EH (cell line): Measurements from ENCODE around the gene COL17A1.

Experiments used
- DNase-seq: peaks from one replicate; pipeline ENCODE4 v3.0.0-alpha.2; 2015; ENCODE audit warnings: low read depth

COL17A1 gene

DNA sequence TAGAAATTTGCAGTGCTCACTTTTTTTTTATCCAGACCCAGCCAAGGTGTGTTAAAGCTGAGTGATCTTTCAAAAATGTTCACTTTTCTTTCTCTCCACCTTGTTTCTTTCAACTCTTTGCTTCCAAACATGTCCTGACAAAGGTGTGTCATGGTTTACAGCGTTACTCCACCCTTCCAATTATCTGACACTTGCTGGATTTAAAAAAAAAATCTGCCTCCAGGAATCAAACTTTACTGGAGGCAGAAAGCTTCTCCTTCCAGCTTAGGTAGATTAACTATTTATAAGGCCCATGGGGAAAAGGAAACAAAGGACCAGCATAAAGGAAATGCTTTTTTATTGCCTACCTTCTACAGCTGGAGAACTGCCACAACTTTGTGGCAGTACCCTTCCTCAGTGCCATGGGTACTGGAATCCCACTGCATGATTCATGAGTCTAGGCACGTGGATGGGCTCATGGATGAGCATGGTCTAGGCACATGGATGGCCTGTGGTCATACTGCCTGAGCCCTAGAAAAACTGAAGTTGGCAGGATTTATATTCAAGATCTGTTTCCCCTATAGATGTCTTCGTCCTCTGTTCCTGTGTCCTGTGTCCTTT lies at the start of gene COL17A1:
Gene COL17A1, minus strand, starts transcription at position 80 of the 600 bp plus-strand sequence. CDS start 5,207 bp downstream, outside the sequence.
- no peak for DNase-seq

DNA sequence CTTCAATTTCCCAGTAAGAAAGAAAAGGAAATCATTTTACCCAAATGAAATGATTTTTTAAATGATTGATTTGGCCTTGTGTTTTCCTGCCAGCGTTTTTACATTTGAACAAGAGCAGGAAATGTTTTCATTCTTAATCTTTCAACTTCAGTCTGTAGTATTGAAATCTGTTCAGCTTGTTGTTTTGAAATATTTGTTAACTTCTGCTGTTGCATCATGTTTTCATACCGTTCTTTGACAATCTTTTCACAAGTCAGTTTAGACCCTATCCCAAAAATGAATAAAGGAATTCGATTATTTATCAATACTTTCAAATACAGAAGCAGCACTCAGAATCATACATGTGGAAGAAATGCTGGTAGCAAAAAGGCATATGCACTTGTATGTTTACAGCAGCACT lies 44.4 kb upstream of the COL17A1 start:
- no peak for DNase-seq

DNA sequence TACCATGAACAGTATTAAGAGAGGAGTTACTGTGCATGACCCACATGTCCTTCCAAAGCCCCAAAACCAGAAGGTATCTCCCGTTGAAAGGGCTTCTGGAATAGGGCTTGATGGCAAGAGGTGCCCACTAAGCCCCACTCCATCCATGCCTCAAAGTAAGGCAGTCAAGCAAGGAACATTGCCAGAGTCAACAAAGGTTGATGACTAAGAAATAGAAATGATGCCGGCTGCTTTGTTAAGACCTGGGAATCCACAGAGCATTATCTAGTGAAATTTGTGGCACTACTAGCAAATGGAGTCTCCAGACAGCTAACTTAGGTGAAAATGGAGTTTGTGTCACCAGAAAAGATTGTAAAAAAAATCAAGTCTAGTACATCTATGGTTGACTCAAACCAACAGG lies 42.5 kb upstream of the COL17A1 start:
- peak; percentile 35 for DNase-seq

DNA sequence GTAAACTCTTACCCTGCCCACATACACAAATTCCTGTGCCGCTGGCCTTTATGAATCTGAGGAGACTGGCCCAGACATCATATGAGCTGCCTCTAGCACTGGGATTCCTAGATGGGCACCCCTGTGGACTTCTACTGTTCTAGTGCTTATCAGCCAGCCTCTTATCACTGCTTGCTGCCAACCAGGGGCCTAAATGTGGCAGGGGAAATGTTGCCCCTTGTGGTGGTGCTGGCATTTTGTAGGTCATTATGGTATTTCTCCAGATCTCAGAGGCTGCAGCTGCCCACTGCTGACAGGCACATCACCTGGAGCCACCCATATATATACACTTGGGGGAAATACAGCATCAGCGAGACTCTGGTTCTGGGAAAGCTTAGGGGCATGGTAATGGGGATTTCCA lies 41.7 kb upstream of the COL17A1 start:
- DNase-seq, result no peak

DNA sequence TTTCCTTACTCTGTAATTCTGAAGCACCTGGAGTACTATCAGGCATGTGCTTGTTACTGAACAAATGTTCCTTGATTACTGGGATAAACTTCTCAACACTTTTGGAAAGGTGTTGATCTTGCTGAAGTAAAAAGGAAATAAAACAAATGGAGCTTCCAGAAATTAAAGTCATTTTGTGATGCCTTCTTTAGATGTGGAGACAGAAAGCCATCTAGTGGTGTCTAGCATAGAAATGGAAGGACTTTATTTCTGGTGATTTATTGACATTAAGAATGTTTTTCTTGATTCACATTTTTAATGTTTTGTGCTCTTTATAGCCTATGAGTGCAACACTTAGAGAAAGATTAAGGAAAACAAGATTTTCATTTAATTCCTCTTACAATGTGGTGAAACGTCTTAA lies 37.7 kb upstream of the COL17A1 start:
- peak; percentile 36 for DNase-seq

DNA sequence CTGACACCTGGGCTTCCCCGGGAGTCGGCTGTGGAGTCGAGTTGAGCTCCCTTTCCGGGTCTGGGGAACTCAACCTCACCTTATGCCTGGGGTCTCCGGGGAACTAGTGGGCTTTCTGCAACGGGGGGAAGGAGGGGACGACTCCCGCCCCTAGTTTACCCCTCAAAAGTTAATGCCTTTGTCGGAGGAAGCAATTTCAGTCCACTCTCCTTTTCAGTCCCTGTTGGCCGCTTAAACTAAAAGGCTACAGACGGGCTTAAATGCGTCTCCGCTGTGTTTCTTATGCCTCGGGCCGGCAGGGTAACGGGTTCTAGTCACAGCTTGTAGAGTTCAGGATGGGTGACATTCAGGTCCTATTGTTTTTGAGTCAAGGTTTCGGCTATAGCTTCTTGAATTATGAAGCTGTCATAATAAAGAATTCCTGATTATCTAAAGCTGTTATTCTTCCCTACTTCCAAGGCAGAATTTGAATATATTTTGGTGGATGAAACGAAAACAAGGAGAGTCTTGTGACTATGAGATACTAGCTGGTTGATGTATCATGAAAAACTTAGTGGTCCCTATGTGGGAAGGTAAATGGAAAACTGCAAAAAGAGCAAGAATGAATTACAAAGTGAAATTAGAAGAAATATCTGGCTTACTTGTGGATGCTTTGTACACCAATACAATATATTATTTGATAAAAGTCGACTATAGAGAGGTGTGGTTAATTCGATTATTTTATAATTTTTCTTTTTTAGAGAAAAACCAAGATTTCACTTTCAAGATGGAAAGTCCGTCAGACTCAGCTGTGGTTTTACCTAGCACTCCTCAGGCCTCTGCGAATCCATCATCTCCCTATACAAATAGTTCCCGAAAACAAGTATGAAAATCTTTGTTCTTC lies 36.8 kb upstream of the COL17A1 start:
- peak; percentile 26 for DNase-seq

DNA sequence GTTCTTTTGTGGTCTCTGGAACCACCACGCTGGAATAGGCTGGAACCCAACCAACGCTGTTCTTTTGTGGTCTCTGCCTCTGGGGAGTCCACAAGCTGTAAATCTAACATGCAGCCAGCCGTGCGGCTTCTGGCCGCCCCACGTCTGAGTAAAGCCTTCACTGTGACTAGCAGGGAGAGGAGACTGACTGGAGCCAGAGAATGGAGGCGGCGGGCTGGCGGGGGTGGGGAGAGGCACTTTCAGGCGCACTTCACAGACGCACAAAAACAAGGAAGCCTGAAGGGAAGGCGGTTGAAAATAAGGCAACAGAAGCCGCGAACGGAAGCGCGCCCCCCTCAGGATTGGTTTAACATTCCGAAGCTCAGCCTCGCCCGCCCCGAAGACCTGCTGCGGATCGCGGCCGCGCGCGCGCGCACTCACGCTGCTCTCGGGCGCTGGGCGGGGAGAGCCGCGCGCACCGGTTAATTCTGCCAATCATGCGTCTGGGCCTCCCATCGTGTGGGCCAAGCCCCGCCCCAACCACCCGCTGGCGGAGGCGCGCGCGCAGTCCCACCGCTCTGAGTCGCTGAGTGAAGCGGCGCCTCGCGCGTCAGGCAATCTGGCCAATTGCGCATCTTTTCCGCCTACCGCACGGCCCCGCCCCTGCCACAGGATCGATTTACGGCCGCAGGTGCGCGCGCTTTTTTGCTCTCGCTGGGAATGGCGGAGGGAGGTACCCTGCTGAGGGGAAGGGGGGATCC lies 36.0 kb upstream of the COL17A1 start, which contains the start of gene SFR1:
Gene SFR1, plus strand, starts transcription at position 687 of the 740 bp plus-strand sequence. Its CDS starts 13 bp downstream, at position 700.
- DNase-seq, result peak; percentile 98

DNA sequence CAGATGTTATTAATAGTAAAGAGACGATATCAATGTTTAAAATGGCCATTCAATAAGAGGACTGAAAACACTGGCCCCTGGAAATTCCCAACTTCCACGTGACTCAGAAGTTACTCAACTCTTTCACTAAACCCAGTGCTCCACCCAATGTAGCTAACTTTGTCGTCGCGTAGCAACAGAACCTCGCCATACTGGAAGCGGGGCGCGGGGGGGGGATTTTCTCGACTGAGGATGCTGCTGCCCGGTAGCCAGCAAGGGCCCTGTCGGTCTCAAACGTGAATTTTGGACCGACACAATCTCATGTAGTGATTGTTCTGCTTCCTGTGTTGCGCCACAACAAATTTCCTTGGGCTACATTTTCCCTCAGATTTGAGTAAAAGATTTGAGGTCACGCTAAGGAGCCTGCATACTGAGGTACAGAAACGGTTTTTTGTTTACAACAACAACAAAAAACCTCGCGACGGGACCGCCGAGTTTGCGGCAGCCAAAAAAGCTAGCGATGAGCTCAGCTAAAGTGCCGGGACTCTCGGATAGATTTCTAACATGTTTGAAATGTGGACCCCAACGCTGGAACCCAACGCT lies 35.3 kb upstream of the COL17A1 start:
- peak; percentile 95 for DNase-seq

DNA sequence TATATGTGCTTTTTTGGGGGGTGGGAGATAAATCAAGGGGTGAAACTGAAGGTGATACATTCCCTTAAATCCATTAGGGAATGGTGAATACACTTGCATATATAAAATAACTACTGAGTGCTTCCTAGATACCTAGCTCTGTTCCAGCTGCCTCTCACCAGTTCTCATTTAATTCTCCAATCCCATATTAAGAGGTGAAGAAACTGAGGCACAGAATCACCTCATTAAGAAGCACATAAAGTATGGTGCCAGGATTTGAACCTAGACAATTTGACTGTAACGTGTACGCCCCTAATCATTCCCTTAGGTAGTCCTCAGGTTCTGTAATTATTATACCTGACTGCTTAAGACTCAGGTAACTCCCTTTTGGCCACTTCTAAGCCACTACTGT lies 34.8 kb upstream of the COL17A1 start:
- DNase-seq, result no peak

DNA sequence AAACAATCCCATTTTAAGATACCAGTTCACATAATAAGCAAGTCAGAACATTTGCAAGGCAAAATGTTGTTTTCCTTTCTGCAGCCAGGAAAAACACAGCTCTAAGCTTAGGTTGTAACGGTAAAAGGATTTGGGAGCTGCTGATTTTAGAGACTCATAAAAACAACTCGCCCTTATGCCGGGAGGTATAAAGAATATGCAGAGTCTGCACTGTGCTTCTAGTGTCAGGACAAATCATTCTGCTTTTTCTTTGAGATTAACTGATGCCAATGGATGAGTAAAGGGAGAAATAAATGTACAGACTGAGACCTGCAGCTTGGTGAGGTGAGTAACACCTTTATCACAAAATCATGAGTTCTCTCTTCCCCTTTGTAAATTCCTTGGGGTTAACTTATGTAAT lies 34.3 kb upstream of the COL17A1 start:
- no peak for DNase-seq

DNA sequence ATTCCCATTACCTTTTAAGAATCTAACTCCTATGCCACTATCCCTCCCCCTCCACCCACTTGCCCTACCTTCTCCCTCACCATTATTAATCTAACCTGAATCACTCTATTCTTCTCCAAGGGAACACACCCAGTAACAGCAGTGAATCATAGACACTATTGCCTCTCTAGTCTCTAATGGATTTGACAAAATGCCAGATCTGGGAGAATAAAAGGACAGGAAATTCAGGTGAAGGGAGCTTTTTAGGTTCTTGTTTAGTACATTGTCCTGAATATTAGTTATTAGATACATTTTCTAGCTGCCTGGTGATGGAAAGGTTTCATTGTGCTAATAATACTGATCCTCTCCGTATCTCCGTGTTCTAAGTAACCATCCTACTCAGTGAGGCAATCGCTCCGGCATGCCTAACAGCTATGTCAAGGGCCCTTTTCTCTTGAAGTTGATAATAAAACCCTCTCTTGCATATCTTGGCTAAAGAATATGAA lies 32.2 kb upstream of the COL17A1 start:
- DNase-seq, result peak; percentile 27

DNA sequence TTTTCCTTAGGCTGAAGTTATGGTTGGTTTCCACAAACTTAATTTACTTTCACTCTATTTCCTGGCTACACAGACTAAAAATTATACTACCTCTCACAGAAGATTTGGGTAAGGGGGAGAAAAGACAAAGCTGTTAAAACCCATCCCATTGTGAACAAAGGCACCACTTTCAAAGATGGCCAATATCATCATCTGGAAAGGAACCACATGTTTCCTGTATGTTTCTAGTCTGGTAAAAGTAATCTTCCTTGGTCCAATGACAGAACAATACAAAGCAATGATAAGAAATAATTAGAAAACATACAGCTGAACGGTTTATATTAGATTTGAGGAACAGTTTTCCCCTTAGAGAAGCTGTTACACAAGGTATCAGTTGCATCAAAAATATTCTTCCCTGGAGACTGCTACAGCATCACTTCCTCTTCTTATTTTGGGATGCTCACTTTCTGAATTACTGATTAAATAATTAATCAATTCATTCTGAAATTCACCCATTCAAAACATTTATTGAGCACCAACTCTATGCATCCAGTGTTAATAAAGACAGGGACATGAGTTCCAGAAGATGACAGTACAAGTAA lies 27.8 kb upstream of the COL17A1 start:
- no peak for DNase-seq

DNA sequence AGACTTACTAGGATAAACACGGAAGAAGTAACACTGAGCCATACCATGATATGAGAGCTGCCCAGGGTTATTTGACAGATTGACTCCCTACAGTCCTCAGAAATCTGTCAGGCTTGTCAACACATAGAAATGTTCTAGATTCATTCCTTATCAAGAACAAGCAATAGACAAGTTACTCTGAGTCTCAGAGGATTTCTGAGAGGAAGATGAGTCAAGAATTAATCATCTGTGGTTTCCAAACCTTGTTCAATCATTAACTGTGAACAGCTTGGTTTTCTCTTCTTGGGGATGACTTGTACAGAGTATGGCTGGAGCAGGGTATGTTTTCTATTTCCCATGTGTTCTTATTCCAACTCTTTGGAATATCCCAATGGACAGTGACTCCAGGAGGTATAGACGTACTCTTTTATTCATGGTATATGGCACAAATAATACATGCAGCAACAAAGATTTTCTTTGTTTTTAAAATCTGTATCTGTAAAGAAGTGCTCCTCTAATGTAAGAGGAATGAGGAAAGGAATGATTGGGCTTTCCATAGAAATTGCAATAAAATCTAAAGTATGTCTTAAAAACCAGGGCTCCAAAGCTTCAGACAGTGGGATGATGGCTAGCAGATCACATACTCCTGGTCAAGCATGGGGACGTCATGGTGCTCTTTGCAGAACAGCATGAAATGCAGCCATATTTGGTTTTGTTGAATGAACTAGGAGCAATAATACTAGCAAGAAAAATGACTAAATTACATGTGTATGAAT lies 24.4 kb upstream of the COL17A1 start:
- DNase-seq, result peak; percentile 92

DNA sequence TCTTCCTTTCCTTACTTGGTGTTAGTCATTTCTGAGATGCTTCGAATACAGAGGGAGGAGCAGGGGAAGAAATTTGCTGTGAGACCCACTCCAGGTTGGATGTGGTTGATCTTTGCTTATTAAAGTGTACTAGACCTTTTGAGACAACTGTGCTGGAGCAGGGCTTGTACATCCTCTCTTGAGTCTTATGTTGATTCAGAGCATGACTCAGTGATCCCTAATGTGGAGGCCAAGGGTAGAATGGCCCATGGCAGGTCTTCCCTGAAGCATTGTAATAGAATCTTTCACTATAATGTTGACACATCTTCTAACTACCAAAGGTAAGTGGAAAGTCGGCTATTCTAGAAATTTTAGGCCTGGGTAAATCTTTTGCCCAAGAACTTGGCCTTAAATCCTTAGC lies 19.2 kb upstream of the COL17A1 start:
- no peak for DNase-seq

DNA sequence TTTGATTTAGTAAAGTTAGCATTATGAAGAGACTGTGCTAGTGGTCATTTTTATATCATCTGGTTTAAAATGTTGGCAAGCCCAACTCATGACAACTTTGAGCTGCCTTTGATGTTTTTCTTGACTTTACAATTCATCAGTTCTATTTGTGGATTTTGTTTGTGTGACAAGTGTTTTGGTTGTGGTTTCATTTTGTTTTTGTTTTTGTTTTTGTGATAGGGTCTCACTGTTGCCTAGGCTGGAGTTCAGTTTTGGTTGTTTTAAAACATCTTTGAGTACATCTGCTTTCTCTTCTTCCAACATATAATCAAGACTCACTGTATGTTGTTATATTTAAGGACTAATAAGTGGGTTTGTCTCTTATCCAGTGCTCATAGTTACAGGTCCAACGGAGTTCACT lies 18.7 kb upstream of the COL17A1 start:
- DNase-seq, result no peak

DNA sequence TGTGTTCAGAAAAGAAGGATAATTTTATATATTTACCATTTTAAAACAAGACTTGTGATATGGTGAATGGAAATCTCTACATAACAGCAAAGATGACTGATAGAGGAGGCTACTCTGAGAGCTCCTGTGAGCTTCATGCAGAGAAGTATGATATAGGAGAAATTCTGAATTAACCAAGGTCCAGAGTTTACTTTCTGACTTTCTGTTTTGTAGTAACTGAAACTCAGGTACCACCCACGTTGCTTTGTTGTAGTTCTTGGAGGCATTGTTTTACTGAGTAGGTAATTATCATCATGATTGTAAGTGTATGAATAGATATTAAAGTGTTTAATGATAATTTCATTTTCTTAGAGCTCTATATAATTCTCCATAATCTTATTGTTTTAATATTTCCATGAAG lies 18.3 kb upstream of the COL17A1 start:
- no peak for DNase-seq

DNA sequence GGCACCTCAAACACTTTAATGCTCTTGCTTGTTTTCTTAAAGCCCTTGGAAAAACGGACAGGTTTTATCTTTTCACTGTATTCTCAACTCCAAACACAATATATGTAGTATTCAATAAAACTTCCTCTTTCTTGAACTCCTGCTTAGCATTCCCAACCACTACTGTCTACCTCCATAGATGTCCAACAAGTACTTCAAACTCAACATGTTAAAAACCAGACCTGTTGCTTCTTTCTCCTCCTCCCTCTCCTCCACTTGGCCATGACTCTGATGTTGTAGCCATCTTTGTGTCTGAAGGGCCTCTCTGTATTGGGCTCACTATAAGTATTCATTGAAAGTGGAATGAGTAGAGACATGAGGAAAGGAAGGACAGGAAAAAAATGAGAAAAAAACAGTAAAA lies 16.2 kb upstream of the COL17A1 start:
- DNase-seq, result no peak

DNA sequence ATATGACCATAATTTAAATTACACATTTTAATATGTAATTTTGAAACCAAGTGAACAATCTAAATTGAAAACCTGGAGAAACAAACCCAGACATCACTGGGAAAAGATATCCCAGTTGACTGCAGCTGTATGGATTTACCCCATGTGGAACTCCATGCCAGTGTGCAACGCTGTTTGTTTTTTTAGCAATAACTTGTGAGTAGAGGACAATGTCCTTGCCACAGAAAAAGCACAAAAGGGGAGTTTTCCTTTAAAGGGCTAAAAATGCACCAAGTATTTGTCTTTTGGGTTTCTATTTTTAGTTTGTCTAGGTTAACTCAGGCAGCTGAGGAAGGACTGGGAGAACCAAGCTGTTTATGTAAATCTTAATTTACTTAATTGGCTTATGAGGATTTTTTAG lies 15.1 kb upstream of the COL17A1 start:
- DNase-seq, result peak; percentile 60

DNA sequence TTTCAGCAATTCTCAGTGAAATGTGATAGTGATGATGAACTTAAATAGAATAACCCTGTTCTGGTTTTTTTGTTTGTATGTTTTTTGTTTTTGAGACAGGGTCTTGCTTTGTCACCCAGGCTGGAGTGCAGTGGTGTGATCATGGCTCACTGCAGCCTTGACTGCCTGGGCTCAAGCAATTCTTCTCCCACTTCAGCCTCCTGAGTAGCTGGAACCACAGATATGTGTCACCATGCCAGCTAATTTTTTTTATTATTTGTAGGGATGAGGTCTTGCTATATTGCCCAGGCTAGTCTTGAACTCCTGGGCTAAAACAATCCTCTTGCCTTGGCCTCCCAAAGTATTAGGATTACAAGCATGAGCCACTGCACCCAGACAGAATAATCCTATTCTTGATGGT lies 14.3 kb upstream of the COL17A1 start:
- DNase-seq, result peak; percentile 49

DNA sequence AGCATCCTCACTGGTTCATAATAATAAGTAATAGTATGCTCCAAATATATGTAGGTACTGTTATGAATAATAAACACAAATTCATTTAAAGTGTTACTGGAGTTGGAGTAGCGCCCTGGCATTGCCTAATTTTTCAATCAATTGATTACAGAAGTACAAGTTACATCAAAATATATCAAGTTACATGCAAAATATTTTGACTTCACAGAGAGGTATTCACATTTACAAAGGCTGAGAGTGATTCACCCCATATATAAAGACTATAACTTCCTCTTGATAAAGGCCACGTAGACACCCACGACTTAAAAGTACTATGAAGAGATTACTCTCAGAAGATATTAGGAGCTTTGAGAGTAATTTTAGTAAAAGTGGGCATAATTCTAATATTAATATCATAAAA lies 13.6 kb upstream of the COL17A1 start:
- no peak for DNase-seq

DNA sequence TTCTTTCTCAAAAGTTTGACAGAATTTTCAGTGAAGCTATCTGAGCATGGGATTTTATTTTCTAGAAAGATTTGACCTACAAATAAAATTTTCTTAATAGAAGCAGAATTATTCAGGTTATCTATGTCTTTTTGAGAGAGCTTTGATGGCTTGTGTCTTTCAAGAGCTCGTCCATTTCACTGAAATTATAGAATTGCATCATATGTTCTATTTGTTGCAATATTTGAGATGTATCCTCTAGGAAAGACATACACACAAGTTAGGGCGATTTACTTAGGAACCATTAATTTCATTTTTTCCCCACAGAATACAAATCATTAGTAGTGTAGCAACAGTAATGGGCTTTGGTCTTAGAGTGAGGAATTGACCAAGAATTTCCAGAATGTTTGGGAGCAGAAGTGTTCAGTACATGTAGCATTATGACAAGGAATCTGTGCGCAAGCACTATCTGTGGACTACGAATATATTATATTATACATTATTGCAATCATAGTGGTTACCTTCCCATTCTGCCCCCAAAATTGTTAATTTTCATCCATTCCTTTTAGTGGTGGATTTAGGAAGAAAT lies 12.8 kb upstream of the COL17A1 start:
- DNase-seq, result peak; percentile 50
